Heart left ventricle (tissue), 16 donors: Measurements from ENCODE around the gene MAST4. TPM values are rescaled to one million over a fixed set of nuclear protein-coding genes. Genes with fewer than 3 reads are reported as not detected.
A peak's percentile ranks its signal among the peaks of the same experiment; 100 is the strongest.

Experiments used
- ATAC-seq, 4 donors: fragments of 200-7000 bp; cut with Tn5 transposase; one replicate each; pipeline ENCODE4 v1.9.1; 2020 to 2022; ENCODE audit warnings: moderate library complexity in 4 of 4, mild to moderate bottlenecking in 3 of 4, moderate number of reproducible peaks in 1 of 4
- DNase-seq, 5 donors: peaks; one replicate each; pipeline ENCODE4 v3.0.0-alpha.2; 2020
- H3K27ac ChIP-seq, 12 donors: fragments of 200-600 bp; sonication (generic) in 4 of 12; one replicate each; pipeline versions ENCODE4 v1.5.0 to v1.8.0; 2016 to 2022; ENCODE audit warnings: mild to moderate bottlenecking in 2 of 12
- H3K27me3 ChIP-seq, 9 donors: fragments of 200-600 bp; sonication (generic) in 2 of 9; one replicate each; pipeline versions ENCODE4 v1.5.1 to v1.8.0; 2016 to 2022; ENCODE audit warnings: mild to moderate bottlenecking in 3 of 9
- H3K36me3 ChIP-seq, 9 donors: fragments of 200-600 bp; sonication (generic) in 2 of 9; one replicate each; pipeline versions ENCODE4 v1.5.0 to v1.8.0; 2018 to 2022; ENCODE audit warnings: mild to moderate bottlenecking in 2 of 9
- H3K4me1 ChIP-seq, 12 donors: fragments of 200-600 bp; sonication (generic) in 4 of 12; one replicate each; pipeline versions ENCODE4 v1.5.0 to v1.8.0; 2016 to 2022; ENCODE audit warnings: mild to moderate bottlenecking in 3 of 12
- H3K4me3 ChIP-seq, 12 donors: fragments of 200-600 bp; sonication (generic) in 4 of 12; one replicate each; pipeline versions ENCODE4 v1.5.0 to v1.8.0; 2017 to 2022; ENCODE audit warnings: mild to moderate bottlenecking in 9 of 12, moderate library complexity in 4 of 12
- H3K9me3 ChIP-seq, 12 donors: fragments of 200-600 bp; sonication (generic) in 4 of 12; one replicate each; pipeline versions ENCODE4 v1.5.0 to v1.8.0; 2016 to 2022; ENCODE audit warnings: mild to moderate bottlenecking in 1 of 12
- POLR2A ChIP-seq, 2 donors: fragments of 450-650 bp; IDR thresholded peaks; one replicate each; pipeline ENCODE4 v1.6.1; 2017; ENCODE audit warnings: antibody characterized with exemption in 2 of 2, mild to moderate bottlenecking in 2 of 2, moderate library complexity in 2 of 2
- whole genome bisulfite sequencing, 4 donors: extraction: QIAGEN DNeasy Blood & Tissue Kit in 2 of 4; methylation state at CpG; one replicate each; pipeline versions ENCODE4 v1.1.5 to v1.1.7; 2013 to 2018; 5-methylcytosine and 5-hydroxymethylcytosine counted together
- intact Hi-C, 10 donors: fragments of 100-400 bp; cut with DNase I; formaldehyde crosslinking; loops; one replicate each; pipeline versions ENCODE4 v1.11.1 to v1.14.2; 2022
- polyA plus RNA-seq, 2 donors: library from polyadenylated mRNA; stranded (reverse); fragments of 200-250 nt; gene quantifications; one replicate each; pipeline ENCODE4 v1.2.3, GENCODE V29; 2013
- total RNA-seq, 9 donors: library from RNA; depleted of rRNA in 2 of 9; stranded (reverse); fragments of >200 nt in 2 of 9; fragmentation: NEBNext Ultra II Directional in 3 of 9; extraction: Animal tissue kit (Norgen Biotek cat#: 25700) in 3 of 9; gene quantifications; one replicate each; pipeline versions ENCODE4 v1.1.0 to v1.2.4, GENCODE V29; 2016 to 2023
- TF ChIP-seq, protein P1 (sequence below), 12 donors: fragments of 200-600 bp; sonication (generic) in 4 of 12; IDR thresholded peaks; one replicate each; pipeline versions ENCODE4 v1.5.0 to v1.8.0; 2018 to 2022; ENCODE audit warnings: antibody characterized with exemption in 12 of 12, mild to moderate bottlenecking in 5 of 12
- donor health status: ischemic (EF 13 %, LVEDD 7.1; RV severe dilation, severe dysfunction).
- donor health status: healthy with polysubstance abuse.
- donor health status: DM: no; HTN: yes; CAD: no.
- donor health status: DM: no; HTN: no; CAD: no.
- donor health status: ischemic (EF 25% LVEDD 6.9; RV normal size, moderate dysfunction).
- donor health status: ischemic (EF 25% LVEDD 5.7; RV mildly dilated, moderate dysfunction).
- donor health status: healthy.
- donor health status: DM: yes; HTN: yes; CAD: no.
- donor health status: ischemic (EF 35%, LVEDD 5.7; RV mildly dilated, moderate dysfunction).
- donor health status: nonischemic (EF 11% LVEDD 7.7; RV severe dilation, severe dysfunction).
- donor health status: DM: yes; HTN: yes; CAD: no.
- donor health status: PGD.
- donor health status: ischemic (EF 29% LVEDD 5.4; RV normal size, mild dysfunction).
- donor health status: nonischemic (EF 23%, LVEDD 6.1; RV moderate dilation, normal function).

MAST4 gene
- total and polyA plus RNA-seq, 11 donors: 26.8 to 96.2 (median 68.1) TPM

DNA sequence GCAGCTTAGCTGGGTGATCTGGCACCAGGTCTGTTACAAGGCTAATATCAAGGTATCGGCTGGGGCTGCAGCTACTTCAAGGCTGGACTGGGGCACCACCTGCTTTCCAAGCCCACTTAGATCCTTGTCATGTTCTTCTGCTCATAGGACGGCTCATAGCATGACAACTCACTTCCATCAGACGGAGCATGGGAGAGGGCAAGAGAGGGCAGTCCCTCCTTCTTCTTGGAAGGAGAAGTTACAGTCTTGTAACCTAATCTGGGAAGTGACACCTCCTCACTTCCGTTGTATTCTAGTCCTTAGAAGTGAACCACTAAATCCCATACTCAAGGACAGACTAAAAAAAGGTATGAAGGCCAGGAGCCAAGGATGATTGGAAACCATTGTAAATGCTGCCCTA lies 258.2 kb downstream of the MAST4 start:
- no peak for DNase-seq
- Histone ChIP-seq H3K4me1 (peaks cover 0 to 53% (median 15%) of the 10 kb centered on the region in 12 donors), H3K36me3 (no peaks in the 10 kb centered on the region), H3K9me3 (no peaks in the 10 kb centered on the region), H3K27ac (no peak overlapping the region), H3K4me3 (no peak overlapping the region), H3K27me3 (no peaks in the 10 kb centered on the region)
- intact Hi-C loops: no loop called here
- peak in 2 of 4 donors; percentile 25 to 37 for ATAC-seq
- WGBS, 4 donors: 52 to 64% (median 59%) methylated on average over 3 to 4 of the region's 4 CpGs
- TF ChIP-seq POLR2A (IDR thresholded peaks at IDR 0.05): no peak
- TF ChIP-seq, protein P1, sequence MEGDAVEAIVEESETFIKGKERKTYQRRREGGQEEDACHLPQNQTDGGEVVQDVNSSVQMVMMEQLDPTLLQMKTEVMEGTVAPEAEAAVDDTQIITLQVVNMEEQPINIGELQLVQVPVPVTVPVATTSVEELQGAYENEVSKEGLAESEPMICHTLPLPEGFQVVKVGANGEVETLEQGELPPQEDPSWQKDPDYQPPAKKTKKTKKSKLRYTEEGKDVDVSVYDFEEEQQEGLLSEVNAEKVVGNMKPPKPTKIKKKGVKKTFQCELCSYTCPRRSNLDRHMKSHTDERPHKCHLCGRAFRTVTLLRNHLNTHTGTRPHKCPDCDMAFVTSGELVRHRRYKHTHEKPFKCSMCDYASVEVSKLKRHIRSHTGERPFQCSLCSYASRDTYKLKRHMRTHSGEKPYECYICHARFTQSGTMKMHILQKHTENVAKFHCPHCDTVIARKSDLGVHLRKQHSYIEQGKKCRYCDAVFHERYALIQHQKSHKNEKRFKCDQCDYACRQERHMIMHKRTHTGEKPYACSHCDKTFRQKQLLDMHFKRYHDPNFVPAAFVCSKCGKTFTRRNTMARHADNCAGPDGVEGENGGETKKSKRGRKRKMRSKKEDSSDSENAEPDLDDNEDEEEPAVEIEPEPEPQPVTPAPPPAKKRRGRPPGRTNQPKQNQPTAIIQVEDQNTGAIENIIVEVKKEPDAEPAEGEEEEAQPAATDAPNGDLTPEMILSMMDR (IDR thresholded peaks at IDR 0.05): no peak

DNA sequence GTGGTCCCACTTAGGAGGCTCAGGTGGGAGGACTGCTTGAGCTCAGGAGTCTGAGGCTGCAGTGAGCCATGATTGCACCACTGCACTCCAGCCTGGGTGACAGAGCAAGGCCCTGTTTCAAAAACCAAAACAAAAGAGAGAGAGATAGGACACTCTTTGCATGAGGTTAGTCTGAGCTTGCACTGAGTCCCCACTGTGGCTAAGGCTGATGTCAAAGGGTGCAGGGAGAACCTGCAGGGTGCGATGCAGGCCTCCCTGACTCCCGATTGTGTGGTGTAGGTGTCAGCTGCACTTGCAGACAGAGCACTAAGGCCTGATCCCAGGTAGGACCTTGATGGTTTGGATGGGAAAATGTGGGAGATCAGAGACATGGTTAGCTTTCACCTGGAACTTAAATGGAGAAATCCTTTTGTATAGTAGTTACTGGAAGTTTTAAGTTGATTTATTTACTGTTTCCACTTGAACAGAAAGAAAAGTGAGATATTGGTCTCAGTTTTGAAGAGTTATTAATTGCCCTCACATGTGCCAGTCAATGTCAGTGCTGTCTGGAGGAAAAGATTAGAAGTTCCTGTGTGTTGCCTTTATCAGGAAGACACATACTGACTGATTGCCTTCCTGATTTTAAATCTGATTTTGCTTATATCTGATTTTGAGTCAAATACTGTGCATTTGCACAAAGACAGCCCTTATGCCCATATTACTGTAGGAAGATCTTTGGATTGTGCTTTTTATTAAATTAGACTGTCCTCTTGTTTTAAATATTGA lies 260.0 kb downstream of the MAST4 start:
- H3K4me3 ChIP-seq: no peak overlapping the region
- no peak for DNase-seq
- H3K36me3 ChIP-seq: no peaks in the 10 kb centered on the region
- no peaks in the 10 kb centered on the region for H3K9me3 ChIP-seq
- ATAC-seq: peak in 2 of 4 donors; percentile 26 to 43
- intact Hi-C loops: no loop called here
- H3K27me3 ChIP-seq: no peaks in the 10 kb centered on the region
- 26 to 74% (median 66%) methylated on average over 2 of the region's 2 CpGs for WGBS, 4 donors
- no peak overlapping the region for H3K27ac ChIP-seq
- TF ChIP-seq POLR2A (IDR thresholded peaks at IDR 0.05): no peak
- TF ChIP-seq, protein P1 (IDR thresholded peaks at IDR 0.05): no peak
- peaks cover 0 to 60% (median 14%) of the 10 kb centered on the region in 12 donors for H3K4me1 ChIP-seq

DNA sequence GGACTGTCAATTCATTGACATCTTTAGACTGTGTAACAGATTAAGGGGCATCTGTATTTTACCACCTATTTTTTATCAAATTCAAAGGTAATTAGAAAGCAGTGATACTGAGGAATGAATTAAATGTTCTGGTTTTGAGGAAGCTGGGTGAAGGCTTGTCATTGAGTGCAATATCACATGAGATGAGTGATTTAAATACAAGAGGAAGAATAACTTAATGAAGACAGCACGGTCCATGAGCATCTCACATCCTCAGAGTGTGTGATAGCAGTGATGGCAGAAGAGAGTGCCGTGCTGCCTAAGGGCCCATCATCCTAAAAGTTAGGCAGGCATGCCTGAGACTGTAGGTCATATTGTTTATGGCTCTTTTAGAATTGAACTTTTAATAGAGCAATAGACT lies 263.3 kb downstream of the MAST4 start:
- H3K27ac ChIP-seq: no peak overlapping the region
- ATAC-seq (no peak), DNase-seq (no peak)
- TF ChIP-seq, protein P1 (IDR thresholded peaks at IDR 0.05): no peak
- TF ChIP-seq POLR2A (IDR thresholded peaks at IDR 0.05): no peak
- 51 to 63% (median 55%) methylated on average over 2 of the region's 2 CpGs for WGBS, 4 donors
- no peaks in the 10 kb centered on the region for H3K36me3 ChIP-seq
- no peaks in the 10 kb centered on the region for H3K9me3 ChIP-seq
- peaks cover 0 to 56% (median 12%) of the 10 kb centered on the region in 12 donors for H3K4me1 ChIP-seq
- no peaks in the 10 kb centered on the region for H3K27me3 ChIP-seq
- intact Hi-C loops: no loop called here
- no peak overlapping the region for H3K4me3 ChIP-seq

DNA sequence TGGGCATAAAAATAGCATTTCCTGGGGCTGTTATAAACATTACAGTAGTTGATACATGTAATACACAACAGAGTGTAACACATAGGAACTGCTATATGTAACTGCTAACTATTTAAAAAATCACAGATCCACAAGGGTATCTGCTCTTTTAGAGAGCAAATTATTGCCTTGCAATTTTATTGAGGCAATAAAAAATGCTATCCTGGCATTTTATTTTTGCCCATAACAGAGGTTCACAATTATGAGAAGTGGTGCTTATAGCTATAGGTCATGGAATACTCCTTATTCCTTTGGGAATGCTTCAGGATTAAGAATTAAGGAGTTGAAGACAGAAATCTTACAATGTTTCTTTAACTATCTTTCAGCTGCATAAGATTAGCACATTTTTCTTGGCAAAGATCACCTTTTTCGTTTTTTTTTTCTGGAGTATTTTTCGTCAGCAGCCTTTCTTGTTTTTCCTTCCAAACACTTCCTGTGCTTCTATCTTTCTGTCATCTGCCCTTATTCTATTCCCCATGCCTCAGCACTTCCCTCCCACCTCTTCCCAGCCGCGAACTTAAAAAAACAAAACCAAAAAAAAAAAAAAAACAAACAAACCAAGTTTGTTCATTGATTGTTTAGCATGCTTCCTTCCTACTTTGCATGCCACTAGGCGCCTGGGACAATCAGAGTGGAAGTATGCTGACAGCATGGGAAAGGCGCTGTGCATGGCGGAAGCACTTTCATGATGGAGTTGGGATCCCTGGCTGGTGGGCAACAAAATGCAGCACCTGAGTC lies 264.2 kb downstream of the MAST4 start:
- H3K9me3 ChIP-seq: no peaks in the 10 kb centered on the region
- intact Hi-C loops: loop anchor here in 8 of 10 donors (5.0 to 10.0 kb wide), 4 partner anchors 43 to 556 kb away; no protein-coding TSS in a partner anchor
- ATAC-seq (peak in 1 of 4 donors; percentile 43), DNase-seq (peak in 1 of 5 donors; percentile 25)
- no peaks in the 10 kb centered on the region for H3K36me3 ChIP-seq
- H3K4me3 ChIP-seq: peak overlapping the region in 5 of 12 donors; percentile 2 to 21 (median 17)
- TF ChIP-seq, protein P1 (IDR thresholded peaks at IDR 0.05): no peak
- TF ChIP-seq POLR2A (IDR thresholded peaks at IDR 0.05): no peak
- WGBS, 4 donors: 32 to 42% (median 38%) methylated on average over 7 of the region's 7 CpGs
- H3K27me3 ChIP-seq: no peaks in the 10 kb centered on the region
- peak overlapping the region in 2 of 12 donors; percentile 6 to 8 for H3K27ac ChIP-seq
- H3K4me1 ChIP-seq: peaks cover 0 to 60% (median 11%) of the 10 kb centered on the region in 12 donors
